ENCODE results near the gene CHRNA1. TPM values are rescaled to one million over a fixed set of nuclear protein-coding genes. Genes with fewer than 3 reads are reported as not detected.

Gene CHRNA1
- total RNA-seq, 4 donors from 2014 or later: 84.6 to 306 (median 185) TPM

- in situ Hi-C loops (cut with MboI; ENCODE audit: low sequenced_read_pairs in 4 of 4): no loop called here
- H3K27me3 ChIP-seq: no peaks in the 10 kb centered on the region
- no peak for ATAC-seq
Observed at GRCh38 chr2:174752403-174753037, 11.8 kb downstream of the CHRNA1 start.

DNA sequence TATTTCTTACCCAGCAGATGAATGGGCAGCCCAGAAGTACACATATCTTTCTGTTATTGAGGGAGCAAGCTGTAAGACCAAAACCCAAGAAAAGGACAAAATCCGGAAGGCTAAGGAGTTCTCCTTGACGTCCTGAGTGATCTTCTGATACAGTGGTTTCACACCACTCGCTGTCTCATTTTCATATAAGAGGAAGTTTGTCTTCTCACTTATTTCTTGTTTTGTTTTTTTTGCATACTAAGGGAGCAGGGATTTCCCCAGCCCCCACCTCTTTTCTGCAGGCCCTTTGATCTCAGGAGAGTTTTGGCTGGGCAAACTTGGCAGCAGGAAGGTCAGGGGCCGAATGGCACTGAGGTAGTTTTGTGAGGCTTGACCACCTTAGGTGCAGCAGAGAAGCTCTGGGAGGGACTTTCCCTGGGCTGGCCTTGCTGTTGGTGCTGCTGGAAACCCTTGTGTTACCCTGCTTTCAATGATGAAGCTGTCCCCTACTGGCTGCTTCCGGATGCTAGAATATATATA is 13.3 kb downstream of the CHRNA1 start:
- ATAC-seq: no peak
- peaks cover 0 to 7% of the 10 kb centered on the region in 2 donors for H3K4me1 ChIP-seq
- H3K27me3 ChIP-seq: no peaks in the 10 kb centered on the region
- H3K36me3 ChIP-seq: peaks cover 0 to 58% of the 10 kb centered on the region in 2 donors
- intact Hi-C loops (cut with DNase I; ENCODE audit: low total_unique reads) (no loop called here), in situ Hi-C loops (cut with MboI; ENCODE audit: low sequenced_read_pairs in 4 of 4) (no loop called here)
- H3K4me3 ChIP-seq: no peak overlapping the region
- TF ChIP-seq, protein P1, sequence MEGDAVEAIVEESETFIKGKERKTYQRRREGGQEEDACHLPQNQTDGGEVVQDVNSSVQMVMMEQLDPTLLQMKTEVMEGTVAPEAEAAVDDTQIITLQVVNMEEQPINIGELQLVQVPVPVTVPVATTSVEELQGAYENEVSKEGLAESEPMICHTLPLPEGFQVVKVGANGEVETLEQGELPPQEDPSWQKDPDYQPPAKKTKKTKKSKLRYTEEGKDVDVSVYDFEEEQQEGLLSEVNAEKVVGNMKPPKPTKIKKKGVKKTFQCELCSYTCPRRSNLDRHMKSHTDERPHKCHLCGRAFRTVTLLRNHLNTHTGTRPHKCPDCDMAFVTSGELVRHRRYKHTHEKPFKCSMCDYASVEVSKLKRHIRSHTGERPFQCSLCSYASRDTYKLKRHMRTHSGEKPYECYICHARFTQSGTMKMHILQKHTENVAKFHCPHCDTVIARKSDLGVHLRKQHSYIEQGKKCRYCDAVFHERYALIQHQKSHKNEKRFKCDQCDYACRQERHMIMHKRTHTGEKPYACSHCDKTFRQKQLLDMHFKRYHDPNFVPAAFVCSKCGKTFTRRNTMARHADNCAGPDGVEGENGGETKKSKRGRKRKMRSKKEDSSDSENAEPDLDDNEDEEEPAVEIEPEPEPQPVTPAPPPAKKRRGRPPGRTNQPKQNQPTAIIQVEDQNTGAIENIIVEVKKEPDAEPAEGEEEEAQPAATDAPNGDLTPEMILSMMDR (IDR thresholded peaks at IDR 0.05 in 4 of 5, conservative IDR thresholded peaks at IDR 0.05 in 1 of 5): no peak
- no peak for TF ChIP-seq POLR2A (IDR thresholded peaks at IDR 0.05)
- no peaks in the 10 kb centered on the region for H3K9me3 ChIP-seq
- DNase-seq: no peak
- H3K27ac ChIP-seq: no peak overlapping the region

More at GRCh38 chr2:174752403-174753037, 11.8 kb downstream of the CHRNA1 start:
- Histone ChIP-seq H3K4me3 (no peak overlapping the region), H3K36me3 (peaks cover 0 to 67% of the 10 kb centered on the region in 2 donors), H3K27ac (no peak overlapping the region), H3K9me3 (no peaks in the 10 kb centered on the region), H3K4me1 (peaks cover 0 to 9% of the 10 kb centered on the region in 2 donors)
- TF ChIP-seq POLR2A (IDR thresholded peaks at IDR 0.05): no peak
- TF ChIP-seq, protein P1 (IDR thresholded peaks at IDR 0.05 in 4 of 5, conservative IDR thresholded peaks at IDR 0.05 in 1 of 5): no peak
- intact Hi-C loops (cut with DNase I; ENCODE audit: low total_unique reads): no loop called here
- no peak for DNase-seq

DNA sequence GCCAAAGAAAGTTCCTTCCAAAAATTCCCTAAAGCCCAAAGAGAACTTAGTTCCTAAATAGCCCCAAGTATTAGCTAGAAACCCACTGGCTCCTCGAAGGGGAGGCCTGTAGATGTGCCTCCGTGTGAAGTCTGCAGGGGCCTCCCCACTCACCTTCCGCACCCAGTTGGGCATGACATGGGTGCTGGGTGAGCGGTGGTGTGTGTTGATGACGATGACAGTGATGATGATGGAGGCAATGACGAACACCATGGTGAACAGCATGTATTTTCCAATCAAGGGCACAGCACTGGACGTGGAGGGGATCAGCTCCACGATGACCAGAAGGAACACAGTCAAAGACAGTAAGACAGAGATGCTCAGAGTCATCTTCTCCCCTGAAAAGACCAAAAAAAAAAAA is 14.5 kb downstream of the CHRNA1 start:
- peaks cover 0 to 4% of the 10 kb centered on the region in 2 donors for H3K4me1 ChIP-seq
- no peaks in the 10 kb centered on the region for H3K9me3 ChIP-seq
- DNase-seq (no peak), ATAC-seq (no peak)
- no peak overlapping the region for H3K4me3 ChIP-seq
- in situ Hi-C loops (cut with MboI; ENCODE audit: low sequenced_read_pairs in 4 of 4) (loop anchor here in 1 of 4 donors (10.0 kb wide), 1 partner anchor 235 kb away; no protein-coding TSS in a partner anchor), intact Hi-C loops (cut with DNase I; ENCODE audit: low total_unique reads) (no loop called here)
- peaks cover 0 to 62% of the 10 kb centered on the region in 2 donors for H3K36me3 ChIP-seq
- no peaks in the 10 kb centered on the region for H3K27me3 ChIP-seq
- TF ChIP-seq POLR2A (IDR thresholded peaks at IDR 0.05): no peak
- TF ChIP-seq, protein P1 (IDR thresholded peaks at IDR 0.05 in 4 of 5, conservative IDR thresholded peaks at IDR 0.05 in 1 of 5): no peak
- H3K27ac ChIP-seq: no peak overlapping the region

DNA sequence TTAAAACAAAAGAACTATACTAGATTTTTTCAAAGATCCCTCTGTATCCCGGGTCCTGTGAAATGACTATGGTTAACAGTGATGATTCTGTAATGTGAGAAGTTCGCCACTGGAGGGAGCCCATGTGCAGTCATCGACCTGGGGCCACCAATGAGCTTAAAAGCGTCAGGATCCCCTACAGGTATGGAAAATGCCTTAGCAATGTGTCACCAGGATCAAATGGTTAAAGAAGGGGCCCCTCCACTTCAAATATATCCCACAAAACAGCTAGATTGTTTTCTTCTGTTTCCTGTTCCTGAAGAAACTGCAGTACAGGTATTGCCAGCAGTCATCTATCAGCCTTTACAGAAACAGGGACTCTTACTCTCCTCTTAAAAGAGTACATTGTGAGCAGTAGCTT is 15.3 kb downstream of the CHRNA1 start:
- H3K4me3 ChIP-seq: no peak overlapping the region
- H3K36me3 ChIP-seq: peaks cover 0 to 62% of the 10 kb centered on the region in 2 donors
- TF ChIP-seq, protein P1 (IDR thresholded peaks at IDR 0.05 in 4 of 5, conservative IDR thresholded peaks at IDR 0.05 in 1 of 5): peak; percentile 50 to 75 (median 63)
- TF ChIP-seq POLR2A (IDR thresholded peaks at IDR 0.05): no peak
- in situ Hi-C loops (cut with MboI; ENCODE audit: low sequenced_read_pairs in 4 of 4): loop anchor here in 1 of 4 donors (10.0 kb wide), 1 partner anchor 236 kb away; no protein-coding TSS in a partner anchor
- H3K4me1 ChIP-seq: no peaks in the 10 kb centered on the region
- ATAC-seq (peak; percentile 68 to 81), DNase-seq (peak in 1 of 2 donors; percentile 22)
- intact Hi-C loops (cut with DNase I; ENCODE audit: low total_unique reads): no loop called here
- H3K27me3 ChIP-seq: no peaks in the 10 kb centered on the region
- H3K9me3 ChIP-seq: no peaks in the 10 kb centered on the region
- no peak overlapping the region for H3K27ac ChIP-seq

Data from gastrocnemius medialis (tissue), 4 donors.